Measurements from ENCODE around the gene VDAC1. TPM values are rescaled to one million over a fixed set of nuclear protein-coding genes. Genes with fewer than 3 reads are reported as not detected.

The VDAC1 gene
- 100 to 1,000 TPM; 334 to 423 TPM for total RNA-seq

GRCh38 chr5:134004626-134005416 is at the start of gene VDAC1:
VDAC1 (minus strand) TSS chr5:134004975; CDS start chr5:133993012, 11,963 bp downstream.
- ATAC-seq (replicated peaks), result peak; percentile 86
- peaks cover 24% of the 10 kb centered on the region for H3K4me1 Mint-ChIP-seq
- peaks cover 51% of the 10 kb centered on the region for H3K36me3 Mint-ChIP-seq (ENCODE audit: low read depth)
- peak within 1 kb of the TSS; percentile 91 for H3K4me3 Mint-ChIP-seq
- H3K27ac Mint-ChIP-seq, result peak within 1 kb of the TSS; percentile 95
- no peaks in the 10 kb centered on the region for H3K27me3 Mint-ChIP-seq
- H3K9me3 Mint-ChIP-seq, result no peaks in the 10 kb centered on the region

- H3K4me1 Mint-ChIP-seq, result peaks cover 20% of the 10 kb centered on the region
- H3K36me3 Mint-ChIP-seq (ENCODE audit: low read depth), result no peaks in the 10 kb centered on the region
- peak overlapping the region; percentile 48 for H3K27ac Mint-ChIP-seq
- H3K4me3 Mint-ChIP-seq, result peak overlapping the region; percentile 45
- ATAC-seq (replicated peaks), result peak; percentile 72
- no peaks in the 10 kb centered on the region for H3K9me3 Mint-ChIP-seq
- H3K27me3 Mint-ChIP-seq, result no peaks in the 10 kb centered on the region
Measured at GRCh38 chr5:134053840-134054338, 49.1 kb upstream of the VDAC1 start.

- Mint-ChIP-seq H3K4me1 (peaks cover 20% of the 10 kb centered on the region), H3K36me3 (ENCODE audit: low read depth) (no peaks in the 10 kb centered on the region), H3K4me3 (peak overlapping the region; percentile 45), H3K27me3 (no peaks in the 10 kb centered on the region), H3K27ac (peak overlapping the region; percentile 48), H3K9me3 (no peaks in the 10 kb centered on the region)
- peak; percentile 9 for ATAC-seq (replicated peaks)
Measured at GRCh38 chr5:134053314-134053839, 48.6 kb upstream of the VDAC1 start.

GRCh38 chr5:134051305-134051704 is 46.5 kb upstream of the VDAC1 start:
- no peaks in the 10 kb centered on the region for H3K9me3 Mint-ChIP-seq
- no peak overlapping the region for H3K4me3 Mint-ChIP-seq
- ATAC-seq (replicated peaks), result no peak
- no peaks in the 10 kb centered on the region for H3K27me3 Mint-ChIP-seq
- H3K27ac Mint-ChIP-seq, result no peak overlapping the region
- no peaks in the 10 kb centered on the region for H3K36me3 Mint-ChIP-seq (ENCODE audit: low read depth)
- peaks cover 20% of the 10 kb centered on the region for H3K4me1 Mint-ChIP-seq

- H3K4me1 Mint-ChIP-seq, result peaks cover 7% of the 10 kb centered on the region
- no peak for ATAC-seq (replicated peaks)
- H3K4me3 Mint-ChIP-seq, result no peak overlapping the region
Measured at GRCh38 chr5:134048864-134049263, 44.1 kb upstream of the VDAC1 start.

GRCh38 chr5:134047687-134048056 is 42.9 kb upstream of the VDAC1 start:
- ATAC-seq (replicated peaks), result no peak
- Mint-ChIP-seq H3K4me3 (no peak overlapping the region), H3K9me3 (no peaks in the 10 kb centered on the region), H3K4me1 (no peaks in the 10 kb centered on the region), H3K27ac (no peak overlapping the region), H3K36me3 (ENCODE audit: low read depth) (no peaks in the 10 kb centered on the region), H3K27me3 (no peaks in the 10 kb centered on the region)

More at GRCh38 chr5:134048864-134049263, 44.1 kb upstream of the VDAC1 start:
- no peaks in the 10 kb centered on the region for H3K27me3 Mint-ChIP-seq
- H3K9me3 Mint-ChIP-seq, result no peaks in the 10 kb centered on the region
- H3K27ac Mint-ChIP-seq, result no peak overlapping the region
- H3K36me3 Mint-ChIP-seq (ENCODE audit: low read depth), result no peaks in the 10 kb centered on the region

GRCh38 chr5:134046801-134047686 is 42.3 kb upstream of the VDAC1 start:
- H3K4me3 Mint-ChIP-seq, result no peak overlapping the region
- no peaks in the 10 kb centered on the region for H3K27me3 Mint-ChIP-seq
- H3K4me1 Mint-ChIP-seq, result peaks cover 2% of the 10 kb centered on the region
- H3K9me3 Mint-ChIP-seq, result no peaks in the 10 kb centered on the region
- no peak for ATAC-seq (replicated peaks)
- no peak overlapping the region for H3K27ac Mint-ChIP-seq
- no peaks in the 10 kb centered on the region for H3K36me3 Mint-ChIP-seq (ENCODE audit: low read depth)

- no peaks in the 10 kb centered on the region for H3K9me3 Mint-ChIP-seq
- H3K36me3 Mint-ChIP-seq (ENCODE audit: low read depth), result no peaks in the 10 kb centered on the region
- no peaks in the 10 kb centered on the region for H3K27me3 Mint-ChIP-seq
- no peak overlapping the region for H3K27ac Mint-ChIP-seq
- no peak overlapping the region for H3K4me3 Mint-ChIP-seq
- peaks cover 6% of the 10 kb centered on the region for H3K4me1 Mint-ChIP-seq
- ATAC-seq (replicated peaks), result no peak
Measured at GRCh38 chr5:134046330-134046729, 41.6 kb upstream of the VDAC1 start.

GRCh38 chr5:134043793-134044792 is 39.3 kb upstream of the VDAC1 start:
- Mint-ChIP-seq H3K9me3 (no peaks in the 10 kb centered on the region), H3K4me1 (peaks cover 6% of the 10 kb centered on the region), H3K27ac (no peak overlapping the region), H3K4me3 (no peak overlapping the region), H3K36me3 (ENCODE audit: low read depth) (no peaks in the 10 kb centered on the region), H3K27me3 (no peaks in the 10 kb centered on the region)
- no peak for ATAC-seq (replicated peaks)

GRCh38 chr5:134041570-134042411 is 37.0 kb upstream of the VDAC1 start:
- peak; percentile 37 for ATAC-seq (replicated peaks)
- Mint-ChIP-seq H3K27me3 (no peaks in the 10 kb centered on the region), H3K36me3 (ENCODE audit: low read depth) (no peaks in the 10 kb centered on the region), H3K4me3 (no peak overlapping the region), H3K4me1 (peaks cover 6% of the 10 kb centered on the region), H3K27ac (no peak overlapping the region), H3K9me3 (no peaks in the 10 kb centered on the region)

GRCh38 chr5:134038138-134038537 is 33.4 kb upstream of the VDAC1 start:
- H3K4me1 Mint-ChIP-seq, result peaks cover 6% of the 10 kb centered on the region
- no peak overlapping the region for H3K4me3 Mint-ChIP-seq
- no peaks in the 10 kb centered on the region for H3K36me3 Mint-ChIP-seq (ENCODE audit: low read depth)
- no peaks in the 10 kb centered on the region for H3K9me3 Mint-ChIP-seq
- no peaks in the 10 kb centered on the region for H3K27me3 Mint-ChIP-seq
- H3K27ac Mint-ChIP-seq, result no peak overlapping the region
- no peak for ATAC-seq (replicated peaks)

- Mint-ChIP-seq H3K27me3 (no peaks in the 10 kb centered on the region), H3K4me3 (no peak overlapping the region)
- no peak for ATAC-seq (replicated peaks)
Measured at GRCh38 chr5:134037160-134037559, 32.4 kb upstream of the VDAC1 start.

GRCh38 chr5:134034326-134034725 is 29.6 kb upstream of the VDAC1 start:
- Mint-ChIP-seq H3K4me1 (no peaks in the 10 kb centered on the region), H3K9me3 (no peaks in the 10 kb centered on the region), H3K36me3 (ENCODE audit: low read depth) (no peaks in the 10 kb centered on the region), H3K27me3 (no peaks in the 10 kb centered on the region), H3K27ac (no peak overlapping the region), H3K4me3 (no peak overlapping the region)
- ATAC-seq (replicated peaks), result no peak

More at GRCh38 chr5:134037160-134037559, 32.4 kb upstream of the VDAC1 start:
- Mint-ChIP-seq H3K4me1 (peaks cover 5% of the 10 kb centered on the region), H3K36me3 (ENCODE audit: low read depth) (no peaks in the 10 kb centered on the region), H3K27ac (no peak overlapping the region), H3K9me3 (no peaks in the 10 kb centered on the region)
